Activated T-helper 2 cell treated with anti-CD3 and anti-CD28 coated beads, Interferon-gamma antibody, Interleukin-2, Interleukin-4, amounts not matched to agents 10 μg/mL and 5 μg/mL and 100 μg/mL, durations not matched to agents 14 hours and 24 hours and 36 hours (primary cell): ENCODE data around the gene ENHO. TPM values are rescaled to one million over a fixed set of nuclear protein-coding genes. Genes with fewer than 3 reads are reported as not detected.

Experiments
- DNase-seq: peaks from one replicate; pipeline ENCODE4 v3.0.0; 2021; ENCODE audit warnings: low spot score
- H3K27ac Mint-ChIP-seq: one replicate; pipeline ENCODE4 v1.8.0; 2021; ENCODE audit warnings: mixed read lengths
- H3K27me3 Mint-ChIP-seq: one replicate; pipeline ENCODE4 v1.8.0; 2021; ENCODE audit warnings: low read depth, mixed read lengths
- H3K36me3 Mint-ChIP-seq: one replicate; pipeline ENCODE4 v1.8.0; 2021; ENCODE audit warnings: low read depth, mixed read lengths
- H3K4me1 Mint-ChIP-seq: one replicate; pipeline ENCODE4 v1.8.0; 2021; ENCODE audit warnings: low read depth, mixed read lengths
- H3K4me3 Mint-ChIP-seq: one replicate; pipeline ENCODE4 v1.8.0; 2021; ENCODE audit warnings: low read depth, mild to moderate bottlenecking, moderate library complexity, mixed read lengths
- H3K9me3 Mint-ChIP-seq: one replicate; pipeline ENCODE4 v1.8.0; 2021; ENCODE audit warnings: mixed read lengths
- intact Hi-C: fragments of 100-400 bp; cut with micrococcal nuclease; formaldehyde crosslinking; loops from one replicate; pipeline ENCODE4 v1.15.1; 2023
- total RNA-seq: library from RNA; stranded (reverse); gene quantifications from 2 replicates; pipeline ENCODE4 v1.2.3, GENCODE V29; 2022

ENHO gene
- total RNA-seq, 1 donor from 2014 or later = not detected

- no peak overlapping the region for H3K27ac Mint-ChIP-seq
- no peaks in the 10 kb centered on the region for H3K4me1 Mint-ChIP-seq
- H3K27me3 Mint-ChIP-seq = peaks cover 9% of the 10 kb centered on the region
- H3K36me3 Mint-ChIP-seq = no peaks in the 10 kb centered on the region
- DNase-seq = no peak
- H3K9me3 Mint-ChIP-seq = no peaks in the 10 kb centered on the region
- no peak overlapping the region for H3K4me3 Mint-ChIP-seq
- intact Hi-C loops = no loop called here
Measured at GRCh38 chr9:34552986-34553385, 30.2 kb upstream of the ENHO start.

GRCh38 chr9:34552606-34552981 lies 29.8 kb upstream of the ENHO start:
- Mint-ChIP-seq H3K4me1 (no peaks in the 10 kb centered on the region), H3K27me3 (peaks cover 9% of the 10 kb centered on the region), H3K27ac (no peak overlapping the region), H3K4me3 (no peak overlapping the region), H3K36me3 (no peaks in the 10 kb centered on the region), H3K9me3 (no peaks in the 10 kb centered on the region)
- DNase-seq = no peak
- intact Hi-C loops = no loop called here

- Mint-ChIP-seq H3K27me3 (peaks cover 7% of the 10 kb centered on the region), H3K36me3 (no peaks in the 10 kb centered on the region), H3K4me1 (no peaks in the 10 kb centered on the region), H3K27ac (no peak overlapping the region), H3K4me3 (no peak overlapping the region), H3K9me3 (no peaks in the 10 kb centered on the region)
- intact Hi-C loops = no loop called here
- no peak for DNase-seq
Measured at GRCh38 chr9:34551751-34552605, 29.2 kb upstream of the ENHO start.

GRCh38 chr9:34550681-34551270 lies 28.0 kb upstream of the ENHO start:
- DNase-seq = no peak
- Mint-ChIP-seq H3K27me3 (peaks cover 4% of the 10 kb centered on the region), H3K4me3 (no peak overlapping the region), H3K9me3 (no peaks in the 10 kb centered on the region), H3K27ac (no peak overlapping the region), H3K4me1 (no peaks in the 10 kb centered on the region), H3K36me3 (no peaks in the 10 kb centered on the region)
- intact Hi-C loops = no loop called here

GRCh38 chr9:34550016-34550680 lies 27.4 kb upstream of the ENHO start:
- intact Hi-C loops = no loop called here
- Mint-ChIP-seq H3K9me3 (no peaks in the 10 kb centered on the region), H3K27me3 (peaks cover 7% of the 10 kb centered on the region), H3K27ac (no peak overlapping the region), H3K36me3 (no peaks in the 10 kb centered on the region), H3K4me3 (no peak overlapping the region), H3K4me1 (no peaks in the 10 kb centered on the region)
- DNase-seq = no peak

GRCh38 chr9:34549407-34549732 lies 26.6 kb upstream of the ENHO start:
- no peaks in the 10 kb centered on the region for H3K4me1 Mint-ChIP-seq
- intact Hi-C loops = loop anchor here (2.0 kb wide), 2 partner anchors 41 to 53 kb away; no protein-coding TSS in a partner anchor
- no peak for DNase-seq
- H3K27me3 Mint-ChIP-seq = peaks cover 11% of the 10 kb centered on the region
- H3K4me3 Mint-ChIP-seq = no peak overlapping the region
- H3K27ac Mint-ChIP-seq = no peak overlapping the region
- H3K9me3 Mint-ChIP-seq = no peaks in the 10 kb centered on the region
- H3K36me3 Mint-ChIP-seq = no peaks in the 10 kb centered on the region

- intact Hi-C loops = loop anchor here (1.0 to 2.0 kb wide), 3 partner anchors 43 to 111 kb away; no protein-coding TSS in a partner anchor
- Mint-ChIP-seq H3K27me3 (peaks cover 13% of the 10 kb centered on the region), H3K9me3 (no peaks in the 10 kb centered on the region), H3K36me3 (no peaks in the 10 kb centered on the region), H3K4me1 (no peaks in the 10 kb centered on the region), H3K27ac (no peak overlapping the region), H3K4me3 (no peak overlapping the region)
- DNase-seq = no peak
Measured at GRCh38 chr9:34547960-34548611, 25.3 kb upstream of the ENHO start.

GRCh38 chr9:34546834-34547827 lies 24.3 kb upstream of the ENHO start:
- Mint-ChIP-seq H3K9me3 (no peaks in the 10 kb centered on the region), H3K27me3 (peaks cover 13% of the 10 kb centered on the region), H3K4me3 (no peak overlapping the region), H3K36me3 (no peaks in the 10 kb centered on the region), H3K27ac (no peak overlapping the region), H3K4me1 (no peaks in the 10 kb centered on the region)
- DNase-seq = peak; percentile 18
- intact Hi-C loops = loop anchor here (1.0 kb wide), 1 partner anchor 110 kb away; no protein-coding TSS in a partner anchor

- H3K27ac Mint-ChIP-seq = no peak overlapping the region
- intact Hi-C loops = no loop called here
- no peaks in the 10 kb centered on the region for H3K9me3 Mint-ChIP-seq
Measured at GRCh38 chr9:34546102-34546833, 23.5 kb upstream of the ENHO start.

GRCh38 chr9:34545497-34545896 lies 22.7 kb upstream of the ENHO start:
- intact Hi-C loops = no loop called here
- Mint-ChIP-seq H3K27ac (no peak overlapping the region), H3K27me3 (peaks cover 13% of the 10 kb centered on the region), H3K36me3 (no peaks in the 10 kb centered on the region), H3K4me1 (no peaks in the 10 kb centered on the region), H3K4me3 (no peak overlapping the region), H3K9me3 (no peaks in the 10 kb centered on the region)
- DNase-seq = no peak

More at GRCh38 chr9:34546102-34546833, 23.5 kb upstream of the ENHO start:
- no peaks in the 10 kb centered on the region for H3K4me1 Mint-ChIP-seq
- H3K36me3 Mint-ChIP-seq = no peaks in the 10 kb centered on the region
- DNase-seq = no peak
- no peak overlapping the region for H3K4me3 Mint-ChIP-seq
- peaks cover 13% of the 10 kb centered on the region for H3K27me3 Mint-ChIP-seq

- H3K27me3 Mint-ChIP-seq = peaks cover 13% of the 10 kb centered on the region
- H3K36me3 Mint-ChIP-seq = no peaks in the 10 kb centered on the region
- no peaks in the 10 kb centered on the region for H3K4me1 Mint-ChIP-seq
- intact Hi-C loops = no loop called here
- no peak overlapping the region for H3K27ac Mint-ChIP-seq
- no peak overlapping the region for H3K4me3 Mint-ChIP-seq
- no peak for DNase-seq
- no peaks in the 10 kb centered on the region for H3K9me3 Mint-ChIP-seq
Measured at GRCh38 chr9:34544035-34544434, 21.2 kb upstream of the ENHO start.
